DND-41 (cell line): ENCODE data around the gene ULK1.

Experiments
- ATAC-seq: fragments of 200-7000 bp; cut with Tn5 transposase; 3 replicates; pipeline ENCODE4 v1.9.1; 2021; ENCODE audit warnings: low read depth; ENCODE audit not compliant: insufficient read depth
- DNase-seq: peaks from one replicate; pipeline ENCODE4 v3.0.0-alpha.2; 2020
- H2AFZ ChIP-seq: 2 replicates; pipeline ENCODE4 v1.6.0; 2012; ENCODE audit warnings: low read depth, low read length
- H3K27ac ChIP-seq: 2 replicates; pipeline ENCODE4 v1.5.1; 2012; ENCODE audit warnings: low read length, inconsistent platforms
- H3K27me3 ChIP-seq: fragments of 200-600 bp; sonication (generic); 2 replicates; pipeline ENCODE4 v1.6.0; 2012; ENCODE audit warnings: low read length, mild to moderate bottlenecking, inconsistent platforms; ENCODE audit not compliant: insufficient read depth, poor library complexity
- H3K36me3 ChIP-seq: 2 replicates; pipeline ENCODE4 v1.5.1; 2012; ENCODE audit warnings: low read length, inconsistent platforms; ENCODE audit not compliant: insufficient read depth
- H3K4me1 ChIP-seq: 2 replicates; pipeline ENCODE4 v1.5.1; 2012; ENCODE audit warnings: mild to moderate bottlenecking, low read length; ENCODE audit not compliant: insufficient read depth
- H3K4me2 ChIP-seq: 2 replicates; pipeline ENCODE4 v1.6.0; 2012; ENCODE audit warnings: mild to moderate bottlenecking, moderate library complexity, low read length, inconsistent platforms; ENCODE audit not compliant: insufficient read depth
- H3K4me3 ChIP-seq, 2 experiments: fragments of 200-600 bp in 1 of 2; shearing (Covaris generic) in 1 of 2; 2 replicates each; pipeline ENCODE4 v1.5.1; 2012 to 2016; ENCODE audit warnings: inconsistent platforms in 2 of 2, low read length in 2 of 2, mild to moderate bottlenecking in 2 of 2, low read depth in 1 of 2, moderate library complexity in 1 of 2
- H3K79me2 ChIP-seq: 2 replicates; pipeline ENCODE4 v1.6.0; 2012; ENCODE audit warnings: low read length, inconsistent platforms; ENCODE audit not compliant: insufficient read depth
- H3K9ac ChIP-seq: 2 replicates; pipeline ENCODE4 v1.6.0; 2012; ENCODE audit warnings: low read depth, mild to moderate bottlenecking, inconsistent platforms, low read length, moderate library complexity
- H3K9me3 ChIP-seq: 2 replicates; pipeline ENCODE4 v1.5.1; 2012; ENCODE audit warnings: low read length, moderate library complexity, mild to moderate bottlenecking, inconsistent platforms; ENCODE audit not compliant: insufficient read depth, severe bottlenecking
- H4K20me1 ChIP-seq: 2 replicates; pipeline ENCODE4 v1.6.0; 2012; ENCODE audit warnings: low read length; ENCODE audit not compliant: insufficient read depth
- CTCF ChIP-seq: IDR thresholded peaks from 2 replicates; pipeline ENCODE4 v1.5.1; 2012; ENCODE audit warnings: borderline replicate concordance, low read length, moderate library complexity, mild to moderate bottlenecking; ENCODE audit not compliant: poor library complexity, severe bottlenecking; ENCODE audit errors: extremely low read depth
- EZH2 ChIP-seq: IDR thresholded peaks from 3 replicates; pipeline ENCODE4 v1.6.1; 2012; ENCODE audit warnings: borderline replicate concordance, low read depth, mild to moderate bottlenecking, moderate library complexity, low read length, inconsistent platforms; ENCODE audit not compliant: severe bottlenecking

ULK1 gene

GRCh38 chr12:131928080-131928710 lies 33.8 kb downstream of the ULK1 start:
- H3K79me2 ChIP-seq = peaks cover 28% of the 10 kb centered on the region
- H3K27ac ChIP-seq = peak overlapping the region; percentile 59; the same call in 1 of the 2 replicates
- H3K9me3 ChIP-seq = no peaks in the 10 kb centered on the region
- H3K4me2 ChIP-seq = peak overlapping the region; percentile 78
- H2AFZ ChIP-seq = peak overlapping the region; percentile 90
- H3K4me1 ChIP-seq = peaks cover 33% of the 10 kb centered on the region
- DNase-seq (no peak), ATAC-seq (peak; percentile 1)
- TF ChIP-seq EZH2 (no peak), CTCF (no peak)
- H3K36me3 ChIP-seq = peaks cover 27% of the 10 kb centered on the region
- peak overlapping the region; percentile 86 for H3K9ac ChIP-seq
- H4K20me1 ChIP-seq = peaks cover 19% of the 10 kb centered on the region; the same call in 1 of the 2 replicates
- H3K27me3 ChIP-seq = no peaks in the 10 kb centered on the region
- H3K4me3 ChIP-seq = peak overlapping the region; percentile 33 to 75; a peak in 3 of 4 replicates

- Histone ChIP-seq H3K4me3 (peak within 1 kb of the TSS; percentile 97 to 98), H3K9me3 (no peaks in the 10 kb centered on the region), H3K27me3 (no peaks in the 10 kb centered on the region), H2AFZ (peak within 1 kb of the TSS; percentile 95), H4K20me1 (peaks cover 23% of the 10 kb centered on the region), H3K4me1 (peaks cover 33% of the 10 kb centered on the region), H3K36me3 (peaks cover 34% of the 10 kb centered on the region), H3K27ac (peak within 1 kb of the TSS; percentile 80), H3K4me2 (peak within 1 kb of the TSS; percentile 96), H3K9ac (peak within 1 kb of the TSS; percentile 86), H3K79me2 (peaks cover 28% of the 10 kb centered on the region)
- peak; percentile 95 for DNase-seq
- ATAC-seq = peak; percentile 76
- TF ChIP-seq CTCF (no peak), EZH2 (no peak)
These were observed 34.5 kb downstream of the ULK1 start, which contains the start of gene PUS1 for GRCh38 chr12:131928711-131929580. PUS1 (plus strand) TSS chr12:131929276; CDS start chr12:131929723, 447 bp downstream.

- H3K4me2 ChIP-seq = peak overlapping the region; percentile 96
- peaks cover 42% of the 10 kb centered on the region for H3K36me3 ChIP-seq
- H2AFZ ChIP-seq = peak overlapping the region; percentile 95
- DNase-seq = peak; percentile 55
- H3K27me3 ChIP-seq = no peaks in the 10 kb centered on the region
- peak; percentile 43 for ATAC-seq
- peak overlapping the region; percentile 86 for H3K9ac ChIP-seq
- H4K20me1 ChIP-seq = peaks cover 23% of the 10 kb centered on the region
- H3K4me3 ChIP-seq = peak overlapping the region; percentile 97 to 98
- TF ChIP-seq EZH2 (no peak), CTCF (no peak)
- peaks cover 27% of the 10 kb centered on the region for H3K4me1 ChIP-seq
- peak overlapping the region; percentile 80 for H3K27ac ChIP-seq
- peaks cover 28% of the 10 kb centered on the region for H3K79me2 ChIP-seq
- no peaks in the 10 kb centered on the region for H3K9me3 ChIP-seq
These were observed 35.4 kb downstream of the ULK1 start for GRCh38 chr12:131929581-131930456.
